ENCODE results near the gene ANO8. TPM values are rescaled to one million over a fixed set of nuclear protein-coding genes. Genes with fewer than 3 reads are reported as not detected.

The ANO8 gene
- total and polyA plus RNA-seq, 2 of the 13 experiments (the other 11 are each of a cell fraction or from before 2014, with no cell fraction given): 1.8 to 3.5 TPM

- TF ChIP-seq, protein P1, sequence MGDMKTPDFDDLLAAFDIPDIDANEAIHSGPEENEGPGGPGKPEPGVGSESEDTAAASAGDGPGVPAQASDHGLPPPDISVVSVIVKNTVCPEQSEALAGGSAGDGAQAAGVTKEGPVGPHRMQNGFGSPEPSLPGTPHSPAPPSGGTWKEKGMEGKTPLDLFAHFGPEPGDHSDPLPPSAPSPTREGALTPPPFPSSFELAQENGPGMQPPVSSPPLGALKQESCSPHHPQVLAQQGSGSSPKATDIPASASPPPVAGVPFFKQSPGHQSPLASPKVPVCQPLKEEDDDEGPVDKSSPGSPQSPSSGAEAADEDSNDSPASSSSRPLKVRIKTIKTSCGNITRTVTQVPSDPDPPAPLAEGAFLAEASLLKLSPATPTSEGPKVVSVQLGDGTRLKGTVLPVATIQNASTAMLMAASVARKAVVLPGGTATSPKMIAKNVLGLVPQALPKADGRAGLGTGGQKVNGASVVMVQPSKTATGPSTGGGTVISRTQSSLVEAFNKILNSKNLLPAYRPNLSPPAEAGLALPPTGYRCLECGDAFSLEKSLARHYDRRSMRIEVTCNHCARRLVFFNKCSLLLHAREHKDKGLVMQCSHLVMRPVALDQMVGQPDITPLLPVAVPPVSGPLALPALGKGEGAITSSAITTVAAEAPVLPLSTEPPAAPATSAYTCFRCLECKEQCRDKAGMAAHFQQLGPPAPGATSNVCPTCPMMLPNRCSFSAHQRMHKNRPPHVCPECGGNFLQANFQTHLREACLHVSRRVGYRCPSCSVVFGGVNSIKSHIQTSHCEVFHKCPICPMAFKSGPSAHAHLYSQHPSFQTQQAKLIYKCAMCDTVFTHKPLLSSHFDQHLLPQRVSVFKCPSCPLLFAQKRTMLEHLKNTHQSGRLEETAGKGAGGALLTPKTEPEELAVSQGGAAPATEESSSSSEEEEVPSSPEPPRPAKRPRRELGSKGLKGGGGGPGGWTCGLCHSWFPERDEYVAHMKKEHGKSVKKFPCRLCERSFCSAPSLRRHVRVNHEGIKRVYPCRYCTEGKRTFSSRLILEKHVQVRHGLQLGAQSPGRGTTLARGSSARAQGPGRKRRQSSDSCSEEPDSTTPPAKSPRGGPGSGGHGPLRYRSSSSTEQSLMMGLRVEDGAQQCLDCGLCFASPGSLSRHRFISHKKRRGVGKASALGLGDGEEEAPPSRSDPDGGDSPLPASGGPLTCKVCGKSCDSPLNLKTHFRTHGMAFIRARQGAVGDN (CRISPR knock-in tag; IDR thresholded peaks at IDR 0.05): peak; percentile 98
- TF ChIP-seq POGK (CRISPR knock-in tag; conservative IDR thresholded peaks at IDR 0.05): peak; percentile 72; the same call in 1 of the 2 replicates
- peak; percentile 77 for TF ChIP-seq ESRRA (CRISPR knock-in tag; IDR thresholded peaks at IDR 0.05; ENCODE audit: low read depth)
- TF ChIP-seq TFDP2 (CRISPR knock-in tag; IDR thresholded peaks at IDR 0.05): peak; percentile 71
- no peak for TF ChIP-seq TP53 (CRISPR knock-in tag; conservative IDR thresholded peaks at IDR 0.05)
- no peak for TF ChIP-seq ZNF138 (CRISPR knock-in tag; IDR thresholded peaks at IDR 0.05; ENCODE audit: low read depth)
- TF ChIP-seq ZNF317 (CRISPR knock-in tag; IDR thresholded peaks at IDR 0.05): peak; percentile 24; the same call in 1 of the 2 replicates
- peak; percentile 24; the same call in 1 of the 2 replicates for TF ChIP-seq ZNF564 (CRISPR knock-in tag; IDR thresholded peaks at IDR 0.05)
Measured at GRCh38 chr19:17340871-17341357, 6.3 kb upstream of the ANO8 start (continued).
